Right lobe of liver (tissue), 6 donors: ENCODE measurements around the gene CDC42BPA. TPM values are rescaled to one million over a fixed set of nuclear protein-coding genes. Genes with fewer than 3 reads are reported as not detected.
A peak's percentile ranks its signal among the peaks of the same experiment; 100 is the strongest.
"Not testable (repeated sequence)": the region's sequence is repeated elsewhere in the genome, so short reads cannot be mapped to it uniquely, and the experiment has no call there.

Experiments
- ATAC-seq, 4 donors: fragments of 200-7000 bp; cut with Tn5 transposase; one replicate each; pipeline ENCODE4 v1.9.1; 2020; ENCODE audit warnings: mild to moderate bottlenecking in 4 of 4, moderate library complexity in 4 of 4
- DNase-seq, 3 donors: peaks; one replicate each; pipeline ENCODE4 v3.0.0-alpha.2; 2020
- H3K27ac ChIP-seq, 3 donors: fragments of 200-600 bp; one replicate each; pipeline ENCODE4 v1.8.0; 2022
- H3K27me3 ChIP-seq, 2 donors: fragments of 200-600 bp; one replicate each; pipeline ENCODE4 v1.8.0; 2022
- H3K36me3 ChIP-seq, 4 donors: fragments of 200-600 bp; sonication (generic) in 1 of 4; one replicate each; pipeline versions ENCODE4 v1.5.1 to v1.8.0; 2017 to 2022; ENCODE audit warnings: control low read depth in 1 of 4
- H3K4me1 ChIP-seq, 4 donors: fragments of 200-600 bp; sonication (generic) in 1 of 4; one replicate each; pipeline versions ENCODE4 v1.5.1 to v1.8.0; 2017 to 2022; ENCODE audit warnings: control low read depth in 1 of 4
- H3K4me3 ChIP-seq, 3 donors: fragments of 200-600 bp; one replicate each; pipeline ENCODE4 v1.8.0; 2022
- H3K9me3 ChIP-seq, 4 donors: fragments of 200-600 bp; sonication (generic) in 1 of 4; one replicate each; pipeline versions ENCODE4 v1.5.1 to v1.8.0; 2017 to 2022; ENCODE audit warnings: control low read depth in 1 of 4
- POLR2A ChIP-seq: fragments of 450-650 bp; IDR thresholded peaks from one replicate; pipeline ENCODE4 v1.6.1; 2017; ENCODE audit warnings: antibody characterized with exemption, mild to moderate bottlenecking
- WGBS: methylation state at CpG from one replicate; pipeline ENCODE4 v1.1.6; 2018; ENCODE audit warnings: low coverage, low lambda C conversion rate; ENCODE audit not compliant: insufficient coverage; ENCODE audit errors: missing lambda C conversion rate; 5-methylcytosine and 5-hydroxymethylcytosine counted together
- intact Hi-C, 2 donors: fragments of 100-400 bp; cut with DNase I; formaldehyde crosslinking; loops; one replicate each; pipeline versions ENCODE4 v1.11.2 to v1.14.1; 2022
- total RNA-seq, 6 experiments: library from RNA; depleted of rRNA in 2 of 6; stranded (reverse); fragments of >200 nt in 2 of 6; fragmentation: NEBNext Ultra II Directional in 3 of 6; extraction: Animal tissue kit (Norgen Biotek cat#: 25700) in 3 of 6; gene quantifications; one replicate each; pipeline versions ENCODE4 v1.1.0 to v1.2.4, GENCODE V29; 2016 to 2023
- TF ChIP-seq, protein P1 (sequence below), 4 donors: fragments of 200-600 bp in 3 of 4; fragments of 450-650 bp in 1 of 4; IDR thresholded peaks; one replicate each; pipeline versions ENCODE4 v1.5.1 to v1.8.0; 2016 to 2022; ENCODE audit warnings: antibody characterized with exemption in 4 of 4, mild to moderate bottlenecking in 2 of 4
- donor health status: DM: no; HTN: yes; CAD: no.
- donor health status: DM: no; HTN: no; CAD: no.
- donor health status: DM: no; HTN: no; CAD: no.
- donor health status: DM: no; HTN: yes; CAD: no.
- donor health status: DM: no; HTN: yes; CAD: no.

CDC42BPA gene
- total RNA-seq, 6 experiments from 2014 or later = 11.4 to 35.0 (median 22.2) TPM

DNA sequence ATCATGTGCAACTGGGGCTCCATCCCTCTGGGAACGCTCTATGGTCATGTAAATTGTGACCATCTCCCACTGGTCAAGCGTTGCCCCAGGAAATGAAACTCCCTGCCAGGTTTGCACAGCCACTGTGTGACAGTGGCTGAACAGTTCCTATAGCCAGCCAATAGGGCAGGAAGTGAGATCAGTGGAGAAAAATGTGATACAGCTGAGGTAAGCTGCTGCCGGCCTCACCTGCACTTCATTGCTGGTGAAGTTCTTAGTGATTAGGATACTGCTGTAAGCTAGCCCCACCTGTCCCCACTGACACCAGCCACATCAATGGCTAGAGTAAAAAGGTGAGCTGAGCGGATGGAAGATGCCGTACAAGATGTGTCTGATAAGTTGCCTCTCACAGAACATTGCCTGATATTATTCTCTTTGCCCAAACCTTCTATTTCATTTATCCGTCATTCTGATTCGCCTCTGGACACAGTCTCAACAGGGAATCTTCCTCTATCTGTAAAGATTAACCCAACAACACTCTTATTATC is 38.4 kb upstream of the CDC42BPA start:
- H3K9me3 ChIP-seq = no peaks in the 10 kb centered on the region
- no peak for TF ChIP-seq POLR2A
- TF ChIP-seq, protein P1, sequence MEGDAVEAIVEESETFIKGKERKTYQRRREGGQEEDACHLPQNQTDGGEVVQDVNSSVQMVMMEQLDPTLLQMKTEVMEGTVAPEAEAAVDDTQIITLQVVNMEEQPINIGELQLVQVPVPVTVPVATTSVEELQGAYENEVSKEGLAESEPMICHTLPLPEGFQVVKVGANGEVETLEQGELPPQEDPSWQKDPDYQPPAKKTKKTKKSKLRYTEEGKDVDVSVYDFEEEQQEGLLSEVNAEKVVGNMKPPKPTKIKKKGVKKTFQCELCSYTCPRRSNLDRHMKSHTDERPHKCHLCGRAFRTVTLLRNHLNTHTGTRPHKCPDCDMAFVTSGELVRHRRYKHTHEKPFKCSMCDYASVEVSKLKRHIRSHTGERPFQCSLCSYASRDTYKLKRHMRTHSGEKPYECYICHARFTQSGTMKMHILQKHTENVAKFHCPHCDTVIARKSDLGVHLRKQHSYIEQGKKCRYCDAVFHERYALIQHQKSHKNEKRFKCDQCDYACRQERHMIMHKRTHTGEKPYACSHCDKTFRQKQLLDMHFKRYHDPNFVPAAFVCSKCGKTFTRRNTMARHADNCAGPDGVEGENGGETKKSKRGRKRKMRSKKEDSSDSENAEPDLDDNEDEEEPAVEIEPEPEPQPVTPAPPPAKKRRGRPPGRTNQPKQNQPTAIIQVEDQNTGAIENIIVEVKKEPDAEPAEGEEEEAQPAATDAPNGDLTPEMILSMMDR (IDR thresholded peaks at IDR 0.05) = no peak
- H3K27me3 ChIP-seq = no peaks in the 10 kb centered on the region
- intact Hi-C loops = no loop called here
- 60% methylated on average over 6 of the region's 7 CpGs for WGBS
- ATAC-seq = peak in 3 of 4 donors; percentile 20 to 53 (median 29)
- no peak for DNase-seq
- H3K4me1 ChIP-seq = no peaks in the 10 kb centered on the region
- peak overlapping the region in 2 of 3 donors; percentile 31 to 45 for H3K27ac ChIP-seq
- H3K36me3 ChIP-seq = no peaks in the 10 kb centered on the region
- H3K4me3 ChIP-seq = no peak overlapping the region

DNA sequence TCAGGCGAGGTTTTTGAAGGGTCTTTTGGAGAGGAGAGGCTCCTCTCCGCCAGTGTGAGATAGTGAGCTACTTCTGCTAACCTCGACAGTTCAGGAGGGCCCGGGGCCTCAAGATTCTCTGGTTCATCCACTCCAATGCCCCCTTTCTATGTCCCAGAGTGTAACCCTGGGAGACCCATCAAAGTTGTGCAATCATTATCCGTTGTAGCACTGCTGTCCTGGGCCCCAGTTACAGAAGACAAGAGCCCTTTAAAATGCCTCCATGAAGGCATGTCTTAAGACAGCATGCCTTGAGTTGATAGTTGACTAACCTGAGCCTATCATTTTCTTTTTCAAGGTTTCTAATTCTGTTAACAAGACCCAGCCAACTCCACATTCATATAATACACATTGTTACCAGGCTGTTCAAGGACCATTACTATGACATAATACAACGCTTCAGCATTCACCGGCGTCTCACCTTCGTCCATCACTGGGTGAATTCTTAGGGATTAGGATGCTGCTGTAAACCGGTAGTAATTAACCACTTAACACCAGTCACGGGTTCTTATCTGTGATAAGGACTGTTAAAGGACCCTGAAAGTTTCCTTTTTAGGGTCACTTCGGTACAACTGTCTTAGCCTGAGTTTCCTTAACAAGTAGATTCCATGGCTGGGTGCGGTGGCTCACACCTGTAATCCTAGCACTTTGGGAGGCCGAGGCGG is 37.4 kb upstream of the CDC42BPA start:
- DNase-seq = no peak
- 81% methylated on average over 8 of the region's 15 CpGs for WGBS
- H3K27me3 ChIP-seq = no peaks in the 10 kb centered on the region
- H3K27ac ChIP-seq = no peak overlapping the region
- intact Hi-C loops = no loop called here
- no peaks in the 10 kb centered on the region for H3K9me3 ChIP-seq
- ATAC-seq = no peak
- H3K36me3 ChIP-seq = no peaks in the 10 kb centered on the region
- TF ChIP-seq, protein P1 (IDR thresholded peaks at IDR 0.05) = no peak
- TF ChIP-seq POLR2A = no peak
- H3K4me3 ChIP-seq = no peak overlapping the region
- H3K4me1 ChIP-seq = no peaks in the 10 kb centered on the region

DNA sequence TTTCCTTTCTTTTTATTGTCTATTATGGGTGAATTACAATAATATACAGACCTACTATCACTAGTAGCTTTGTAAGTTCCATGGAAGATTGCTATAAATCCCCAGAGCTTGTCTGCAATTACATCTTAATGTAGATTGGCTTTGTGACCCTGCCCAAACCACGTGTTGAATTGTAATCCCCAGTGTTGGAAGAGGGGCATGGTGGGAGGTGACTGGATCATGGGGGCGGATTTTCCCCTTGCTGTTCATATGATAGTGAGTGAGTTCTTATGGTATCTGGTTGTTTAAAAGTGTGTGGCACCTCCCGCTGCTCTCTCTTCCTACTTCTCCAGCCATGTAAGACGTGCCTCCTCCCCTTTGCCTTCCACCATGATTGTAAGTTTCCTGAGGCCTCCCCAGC is 34.9 kb upstream of the CDC42BPA start:
- Histone ChIP-seq H3K4me1 (no peaks in the 10 kb centered on the region), H3K4me3 (no peak overlapping the region), H3K27me3 (no peaks in the 10 kb centered on the region), H3K27ac (no peak overlapping the region), H3K9me3 (no peaks in the 10 kb centered on the region), H3K36me3 (no peaks in the 10 kb centered on the region)
- WGBS = 57% methylated on average over 3 of the region's 4 CpGs
- TF ChIP-seq, protein P1 (IDR thresholded peaks at IDR 0.05) = no peak
- no peak for TF ChIP-seq POLR2A
- no peak for DNase-seq
- ATAC-seq = no peak
- intact Hi-C loops = no loop called here

DNA sequence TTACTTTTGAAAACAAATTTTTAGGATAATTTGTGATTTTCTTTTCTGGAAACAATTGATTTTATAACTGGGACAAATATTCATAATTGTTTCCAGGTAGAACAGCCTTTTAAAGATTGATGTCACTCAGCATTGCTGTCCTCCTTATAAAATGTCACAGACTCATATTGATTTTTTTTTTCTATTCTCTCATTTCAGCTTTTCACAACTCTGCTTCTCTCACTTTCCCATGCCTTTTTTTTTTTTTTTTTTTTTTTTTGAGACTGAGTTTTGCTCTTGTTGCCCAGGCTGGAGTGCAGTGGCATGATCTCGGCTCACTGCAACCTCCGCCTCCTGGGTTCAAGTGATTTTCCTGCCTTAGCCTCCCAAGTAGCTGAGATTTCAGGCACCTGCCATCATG is 33.9 kb upstream of the CDC42BPA start:
- H3K27ac ChIP-seq, DNase-seq, H3K27me3 ChIP-seq, ATAC-seq, intact Hi-C loops, H3K4me1 ChIP-seq, H3K9me3 ChIP-seq, H3K36me3 ChIP-seq, H3K4me3 ChIP-seq: not testable (repeated sequence)
- no CpG with 5 or more reads among the region's 2 CpGs for WGBS

DNA sequence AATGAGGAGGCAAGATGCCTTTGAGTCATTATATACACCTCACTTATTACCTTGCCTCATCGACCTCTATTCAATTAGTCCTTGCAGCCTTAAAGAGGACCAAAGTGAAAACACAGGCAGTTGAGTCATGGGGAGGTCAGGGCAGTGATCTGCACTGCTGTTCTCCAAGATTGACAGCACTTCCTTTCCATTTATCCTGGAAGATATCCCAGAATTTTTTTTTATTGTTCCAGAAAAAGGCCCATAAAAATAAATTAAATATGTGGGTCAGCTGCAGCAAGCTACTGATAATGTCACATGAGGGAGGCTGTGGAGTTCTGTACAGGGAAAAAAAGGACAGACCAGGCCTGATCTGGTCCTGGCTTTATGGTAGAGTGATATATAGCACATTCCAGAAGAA is 33.2 kb upstream of the CDC42BPA start:
- peak; percentile 33 to 74 (median 54) for ATAC-seq
- Histone ChIP-seq H3K36me3 (no peaks in the 10 kb centered on the region), H3K9me3 (no peaks in the 10 kb centered on the region), H3K27ac (no peak overlapping the region), H3K27me3 (no peaks in the 10 kb centered on the region), H3K4me3 (no peak overlapping the region), H3K4me1 (no peaks in the 10 kb centered on the region)
- no peak for DNase-seq
- no peak for TF ChIP-seq POLR2A
- TF ChIP-seq, protein P1 (IDR thresholded peaks at IDR 0.05) = no peak
- 0% methylated on average over 1 of the region's 1 CpG for WGBS
- intact Hi-C loops = no loop called here
